ENCODE data around the gene RAD51B.

The RAD51B gene

DNA sequence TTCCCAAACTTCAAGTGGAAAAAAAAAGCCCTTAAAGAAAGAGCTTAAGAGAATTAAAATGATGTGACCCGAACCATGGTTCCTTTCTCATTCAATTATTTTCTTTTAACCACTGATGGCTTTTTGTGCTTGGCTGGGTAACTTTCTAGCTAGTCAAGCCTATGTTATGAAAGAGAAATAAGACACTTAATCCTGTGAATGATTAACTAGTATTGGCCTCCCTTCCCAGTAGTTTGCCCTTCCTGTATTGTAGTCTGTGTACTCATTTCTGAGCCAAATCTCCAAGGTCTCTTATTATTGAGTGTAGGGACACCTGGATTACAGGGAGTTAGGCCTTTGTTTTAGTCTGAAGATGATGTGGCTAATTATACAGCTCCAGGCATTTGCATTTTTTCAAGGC lies 353.0 kb downstream of the RAD51B start:
- TF ChIP-seq, protein P1, sequence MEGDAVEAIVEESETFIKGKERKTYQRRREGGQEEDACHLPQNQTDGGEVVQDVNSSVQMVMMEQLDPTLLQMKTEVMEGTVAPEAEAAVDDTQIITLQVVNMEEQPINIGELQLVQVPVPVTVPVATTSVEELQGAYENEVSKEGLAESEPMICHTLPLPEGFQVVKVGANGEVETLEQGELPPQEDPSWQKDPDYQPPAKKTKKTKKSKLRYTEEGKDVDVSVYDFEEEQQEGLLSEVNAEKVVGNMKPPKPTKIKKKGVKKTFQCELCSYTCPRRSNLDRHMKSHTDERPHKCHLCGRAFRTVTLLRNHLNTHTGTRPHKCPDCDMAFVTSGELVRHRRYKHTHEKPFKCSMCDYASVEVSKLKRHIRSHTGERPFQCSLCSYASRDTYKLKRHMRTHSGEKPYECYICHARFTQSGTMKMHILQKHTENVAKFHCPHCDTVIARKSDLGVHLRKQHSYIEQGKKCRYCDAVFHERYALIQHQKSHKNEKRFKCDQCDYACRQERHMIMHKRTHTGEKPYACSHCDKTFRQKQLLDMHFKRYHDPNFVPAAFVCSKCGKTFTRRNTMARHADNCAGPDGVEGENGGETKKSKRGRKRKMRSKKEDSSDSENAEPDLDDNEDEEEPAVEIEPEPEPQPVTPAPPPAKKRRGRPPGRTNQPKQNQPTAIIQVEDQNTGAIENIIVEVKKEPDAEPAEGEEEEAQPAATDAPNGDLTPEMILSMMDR (IDR thresholded peaks at IDR 0.05; ENCODE audit: insufficient read depth, low read length, poor library complexity, severe bottlenecking) = no peak
- no peak overlapping the region for H3K4me3 ChIP-seq (replicated peaks; ENCODE audit: low read depth, low read length)
- H3K36me3 ChIP-seq (ENCODE audit: control insufficient read depth, insufficient read depth, low read length) = no peaks in the 10 kb centered on the region
- DNase-seq (ENCODE audit: extremely low read depth, insufficient read length) = no peak
- no peaks in the 10 kb centered on the region for H3K27me3 ChIP-seq (replicated peaks; ENCODE audit: control insufficient read depth, insufficient read depth, low read length)

DNA sequence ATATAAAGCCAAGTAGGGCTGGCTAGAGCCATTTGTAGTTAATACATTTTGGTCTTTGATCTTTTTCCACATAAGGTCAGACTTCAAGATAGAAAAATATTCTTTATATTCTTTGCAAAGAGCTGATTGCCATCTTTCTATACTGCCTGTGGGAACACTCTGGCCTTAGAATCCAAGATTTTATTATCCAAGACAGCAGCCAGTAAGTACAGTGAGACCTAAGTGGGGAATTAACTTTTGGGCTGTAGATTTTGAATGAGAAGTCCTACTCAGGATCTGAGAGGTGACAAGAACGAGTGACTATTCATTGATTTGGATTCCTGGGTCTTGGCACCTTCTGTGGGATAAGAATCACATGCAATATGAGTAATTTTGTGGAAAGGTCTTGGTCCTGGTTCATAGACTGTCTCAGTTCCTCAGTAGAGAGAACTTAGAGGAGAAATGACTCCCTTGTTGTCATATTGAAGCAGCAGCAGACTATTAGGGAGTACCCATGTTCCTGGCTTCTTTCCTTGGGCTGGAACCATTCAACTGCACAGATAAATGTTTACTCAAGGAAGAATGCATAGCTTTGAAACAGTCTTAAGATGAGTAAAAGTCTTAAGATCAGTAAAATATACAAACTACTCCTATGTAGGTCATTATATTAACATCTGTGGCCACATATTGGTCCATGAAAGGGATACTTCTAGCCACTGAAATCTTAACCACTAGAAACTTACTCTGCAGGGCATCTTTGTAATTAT lies 353.8 kb downstream of the RAD51B start:
- no peak for DNase-seq (ENCODE audit: extremely low read depth, insufficient read length)
- TF ChIP-seq, protein P1 (IDR thresholded peaks at IDR 0.05; ENCODE audit: insufficient read depth, low read length, poor library complexity, severe bottlenecking) = no peak
- Histone ChIP-seq H3K27me3 (replicated peaks; ENCODE audit: control insufficient read depth, insufficient read depth, low read length) (no peaks in the 10 kb centered on the region), H3K4me3 (replicated peaks; ENCODE audit: low read depth, low read length) (no peak overlapping the region), H3K36me3 (ENCODE audit: control insufficient read depth, insufficient read depth, low read length) (no peaks in the 10 kb centered on the region)

DNA sequence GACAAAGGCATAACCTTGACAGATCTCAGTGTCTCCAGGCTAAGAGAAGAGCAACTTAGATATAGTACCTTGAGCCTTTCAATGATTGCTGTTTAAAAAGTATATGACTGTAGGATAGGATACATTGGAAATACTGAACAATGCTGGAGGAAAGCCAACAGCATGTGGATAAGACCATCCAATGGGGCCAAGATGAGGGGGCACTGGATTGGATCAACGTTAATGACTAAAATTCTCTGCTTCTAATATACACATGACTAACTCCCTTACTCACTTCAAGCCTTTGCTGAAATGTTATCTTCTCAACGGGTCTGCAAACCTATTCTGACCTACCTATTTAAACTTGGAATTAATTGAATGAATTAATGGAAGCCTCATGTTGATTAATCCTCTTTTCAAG lies 354.9 kb downstream of the RAD51B start:
- DNase-seq (ENCODE audit: extremely low read depth, insufficient read length) = no peak
- Histone ChIP-seq H3K36me3 (ENCODE audit: control insufficient read depth, insufficient read depth, low read length) (no peaks in the 10 kb centered on the region), H3K4me3 (replicated peaks; ENCODE audit: low read depth, low read length) (no peak overlapping the region), H3K27me3 (replicated peaks; ENCODE audit: control insufficient read depth, insufficient read depth, low read length) (no peaks in the 10 kb centered on the region)
- TF ChIP-seq, protein P1 (IDR thresholded peaks at IDR 0.05; ENCODE audit: insufficient read depth, low read length, poor library complexity, severe bottlenecking) = no peak

DNA sequence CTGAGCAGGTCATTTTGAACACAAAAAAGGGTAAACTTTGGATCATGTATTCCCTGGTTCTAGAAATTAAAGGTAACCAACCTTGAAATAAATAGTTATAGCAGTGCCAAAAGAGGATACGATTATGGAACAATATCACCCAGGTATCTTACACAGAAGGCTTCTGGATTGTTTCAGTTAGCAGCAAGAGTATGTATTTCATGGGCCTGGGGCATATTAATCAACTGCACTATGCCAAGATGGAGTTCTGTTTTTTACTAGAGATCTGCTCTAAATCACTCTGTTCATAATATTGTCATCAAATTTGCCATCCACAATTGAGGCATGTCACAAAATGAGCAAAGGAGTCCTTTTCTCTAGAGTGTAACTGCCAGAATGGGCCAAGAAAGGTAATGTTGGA lies 357.1 kb downstream of the RAD51B start:
- H3K27me3 ChIP-seq (replicated peaks; ENCODE audit: control insufficient read depth, insufficient read depth, low read length) = no peaks in the 10 kb centered on the region
- TF ChIP-seq, protein P1 (IDR thresholded peaks at IDR 0.05; ENCODE audit: insufficient read depth, low read length, poor library complexity, severe bottlenecking) = no peak
- no peak for DNase-seq (ENCODE audit: extremely low read depth, insufficient read length)

DNA sequence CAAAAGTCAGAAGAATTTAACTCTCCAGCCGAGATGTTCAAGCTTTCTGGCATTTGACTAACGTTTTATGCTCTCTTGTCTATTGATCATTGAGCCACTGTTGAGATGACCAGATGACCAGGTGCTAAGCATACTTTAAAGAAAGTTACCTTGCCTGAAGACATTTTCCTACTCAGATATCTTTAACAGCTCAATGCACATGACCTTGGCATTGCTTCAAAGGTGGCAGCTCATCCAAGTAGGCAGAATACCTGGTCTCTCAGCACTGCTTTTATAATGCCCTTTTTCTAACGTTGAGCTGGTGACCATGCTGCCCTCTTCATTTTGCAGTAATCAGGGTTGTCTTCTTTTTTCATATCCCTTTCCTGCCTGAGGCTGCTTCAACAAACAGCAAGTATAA lies 358.1 kb downstream of the RAD51B start:
- no peak overlapping the region for H3K4me3 ChIP-seq (replicated peaks; ENCODE audit: low read depth, low read length)
- DNase-seq (ENCODE audit: extremely low read depth, insufficient read length) = no peak
- TF ChIP-seq, protein P1 (IDR thresholded peaks at IDR 0.05; ENCODE audit: insufficient read depth, low read length, poor library complexity, severe bottlenecking) = no peak
- H3K36me3 ChIP-seq (ENCODE audit: control insufficient read depth, insufficient read depth, low read length) = no peaks in the 10 kb centered on the region
- no peaks in the 10 kb centered on the region for H3K27me3 ChIP-seq (replicated peaks; ENCODE audit: control insufficient read depth, insufficient read depth, low read length)

More for the DNA sequence above, 357.1 kb downstream of the RAD51B start:
- no peak overlapping the region for H3K4me3 ChIP-seq (replicated peaks; ENCODE audit: low read depth, low read length)
- no peaks in the 10 kb centered on the region for H3K36me3 ChIP-seq (ENCODE audit: control insufficient read depth, insufficient read depth, low read length)
